ENCODE measurements around the gene JAM3. TPM values are rescaled to one million over a fixed set of nuclear protein-coding genes. Genes with fewer than 3 reads are reported as not detected.
"Not testable (repeated sequence)": the region's sequence is repeated elsewhere in the genome, so short reads cannot be mapped to it uniquely, and the experiment has no call there.

The JAM3 gene
- total RNA-seq, 1 donor: 61.6 TPM

- no peak for TF ChIP-seq CTCF (IDR thresholded peaks at IDR 0.05; ENCODE audit: insufficient read depth, low read length)
- no peak overlapping the region for H3K4me3 ChIP-seq (ENCODE audit: low read depth, low read length)
- peak; percentile 47 for DNase-seq (ENCODE audit: low read depth)
Measured at GRCh38 chr11:134074346-134074745, 5.5 kb downstream of the JAM3 start.

GRCh38 chr11:134074766-134075165 is 5.9 kb downstream of the JAM3 start:
- TF ChIP-seq CTCF (IDR thresholded peaks at IDR 0.05; ENCODE audit: insufficient read depth, low read length): no peak
- no peak overlapping the region for H3K4me3 ChIP-seq (ENCODE audit: low read depth, low read length)

GRCh38 chr11:134079317-134079716 is 10.4 kb downstream of the JAM3 start:
- peak; percentile 50 for DNase-seq (ENCODE audit: low read depth)
- TF ChIP-seq CTCF (IDR thresholded peaks at IDR 0.05; ENCODE audit: insufficient read depth, low read length): no peak
- no peak overlapping the region for H3K4me3 ChIP-seq (ENCODE audit: low read depth, low read length)

More at GRCh38 chr11:134074766-134075165, 5.9 kb downstream of the JAM3 start:
- DNase-seq (ENCODE audit: low read depth): no peak

GRCh38 chr11:134081258-134081657 is 12.4 kb downstream of the JAM3 start:
- not testable (repeated sequence) for DNase-seq (ENCODE audit: low read depth)

GRCh38 chr11:134082990-134083389 is 14.1 kb downstream of the JAM3 start:
- TF ChIP-seq CTCF (IDR thresholded peaks at IDR 0.05; ENCODE audit: insufficient read depth, low read length): no peak
- DNase-seq (ENCODE audit: low read depth): no peak

More at GRCh38 chr11:134081258-134081657, 12.4 kb downstream of the JAM3 start:
- not testable (repeated sequence) for H3K4me3 ChIP-seq (ENCODE audit: low read depth, low read length)

GRCh38 chr11:134086376-134086775 is 17.5 kb downstream of the JAM3 start:
- H3K4me3 ChIP-seq (ENCODE audit: low read depth, low read length): no peak overlapping the region
- no peak for TF ChIP-seq CTCF (IDR thresholded peaks at IDR 0.05; ENCODE audit: insufficient read depth, low read length)
- DNase-seq (ENCODE audit: low read depth): no peak

More at GRCh38 chr11:134082990-134083389, 14.1 kb downstream of the JAM3 start:
- no peak overlapping the region for H3K4me3 ChIP-seq (ENCODE audit: low read depth, low read length)

- not testable (repeated sequence) for H3K4me3 ChIP-seq (ENCODE audit: low read depth, low read length); DNase-seq (ENCODE audit: low read depth)
Measured at GRCh38 chr11:134092006-134092405, 23.1 kb downstream of the JAM3 start.

GRCh38 chr11:134097166-134097565 is 28.3 kb downstream of the JAM3 start:
- TF ChIP-seq CTCF (IDR thresholded peaks at IDR 0.05; ENCODE audit: insufficient read depth, low read length): no peak
- no peak overlapping the region for H3K4me3 ChIP-seq (ENCODE audit: low read depth, low read length)
- no peak for DNase-seq (ENCODE audit: low read depth)

All from fibroblast of the aortic adventitia (primary cell).